HEK293 (cell line): ENCODE results near the gene NFXL1.

ENCODE experiments used
- HOXC10 ChIP-seq: sonication (generic); formaldehyde crosslinking; IDR thresholded peaks from 2 replicates; pipeline ENCODE4 v1.8.1; 2023; ENCODE audit warnings: mild to moderate bottlenecking, missing genetic modification reagents
- HOXD13 ChIP-seq: sonication (generic); formaldehyde crosslinking; IDR thresholded peaks from 2 replicates; pipeline ENCODE4 v1.8.0; 2022; ENCODE audit warnings: missing genetic modification reagents, borderline replicate concordance
- KLF16 ChIP-seq: fragments of 450-650 bp; formaldehyde crosslinking; IDR thresholded peaks from 2 replicates; pipeline ENCODE4 v1.5.1; 2017; ENCODE audit warnings: missing biosample characterization, missing genetic modification characterization
- SALL2 ChIP-seq: fragments of 450-650 bp; formaldehyde crosslinking; IDR thresholded peaks from 2 replicates; pipeline ENCODE4 v1.5.0; 2017; ENCODE audit warnings: missing biosample characterization, mild to moderate bottlenecking, missing genetic modification characterization, borderline replicate concordance
- SCRT2 ChIP-seq: fragments of 450-650 bp; formaldehyde crosslinking; IDR thresholded peaks from 2 replicates; pipeline ENCODE4 v1.5.1; 2016; ENCODE audit warnings: missing biosample characterization, missing genetic modification characterization
- SETDB1 ChIP-seq: IDR thresholded peaks from one replicate; pipeline ENCODE4 v1.6.1; 2017; ENCODE audit warnings: mild to moderate bottlenecking, low read length, moderate library complexity, mixed read lengths; ENCODE audit not compliant: insufficient read length
- SP3 ChIP-seq: fragments of 450-650 bp; formaldehyde crosslinking; IDR thresholded peaks from 2 replicates; pipeline ENCODE4 v1.5.1; 2016; ENCODE audit warnings: missing biosample characterization, missing genetic modification characterization
- YY1 ChIP-seq: fragments of 450-650 bp; formaldehyde crosslinking; IDR thresholded peaks from 2 replicates; pipeline ENCODE4 v1.5.1; 2018; ENCODE audit warnings: missing biosample characterization, missing genetic modification characterization
- ZBTB48 ChIP-seq: fragments of 450-650 bp; formaldehyde crosslinking; IDR thresholded peaks from 2 replicates; pipeline ENCODE4 v1.5.1; 2016; ENCODE audit warnings: missing biosample characterization, missing genetic modification characterization
- ZNF202 ChIP-seq: fragments of 450-650 bp; formaldehyde crosslinking; IDR thresholded peaks from 2 replicates; pipeline ENCODE4 v1.5.1; 2016; ENCODE audit warnings: missing biosample characterization, missing genetic modification characterization, borderline replicate concordance
- ZNF23 ChIP-seq: fragments of 450-650 bp; formaldehyde crosslinking; IDR thresholded peaks from 2 replicates; pipeline ENCODE4 v1.5.1; 2016; ENCODE audit warnings: missing biosample characterization, missing genetic modification characterization, borderline replicate concordance
- ZNF37A ChIP-seq: fragments of 450-650 bp; IDR thresholded peaks from 2 replicates; pipeline ENCODE4 v1.5.1; 2018; ENCODE audit warnings: missing biosample characterization, missing genetic modification characterization
- ZNF544 ChIP-seq: fragments of 450-650 bp; formaldehyde crosslinking; IDR thresholded peaks from 2 replicates; pipeline ENCODE4 v1.5.0; 2017; ENCODE audit warnings: missing biosample characterization, missing genetic modification characterization
- ZNF639 ChIP-seq: fragments of 450-650 bp; formaldehyde crosslinking; IDR thresholded peaks from 2 replicates; pipeline ENCODE4 v1.5.1; 2016; ENCODE audit warnings: missing biosample characterization, missing genetic modification characterization
- ZNF677 ChIP-seq: fragments of 450-650 bp; IDR thresholded peaks from 2 replicates; pipeline ENCODE4 v1.5.0; 2018; ENCODE audit warnings: missing biosample characterization, mild to moderate bottlenecking, missing genetic modification characterization, moderate library complexity
- ZNF785 ChIP-seq: fragments of 450-650 bp; formaldehyde crosslinking; IDR thresholded peaks from 2 replicates; pipeline ENCODE4 v1.5.1; 2016; ENCODE audit warnings: missing biosample characterization, missing genetic modification characterization
- ZSCAN30 ChIP-seq: fragments of 450-650 bp; IDR thresholded peaks from 2 replicates; pipeline ENCODE4 v1.5.1; 2018; ENCODE audit warnings: missing biosample characterization, mild to moderate bottlenecking, missing genetic modification characterization, moderate library complexity
- TF ChIP-seq, protein P1 (sequence below): fragments of 450-650 bp; IDR thresholded peaks from 2 replicates; pipeline ENCODE4 v1.5.1; 2018; ENCODE audit warnings: missing biosample characterization, missing genetic modification characterization
- TF ChIP-seq, protein P2 (sequence below): fragments of 450-650 bp; formaldehyde crosslinking; IDR thresholded peaks from 2 replicates; pipeline ENCODE4 v1.5.1; 2016; ENCODE audit warnings: missing biosample characterization, missing genetic modification characterization
- TF ChIP-seq, protein P3 (sequence below): fragments of 450-650 bp; formaldehyde crosslinking; IDR thresholded peaks from 2 replicates; pipeline ENCODE4 v1.5.1; 2017; ENCODE audit warnings: missing biosample characterization, missing genetic modification characterization
- TF ChIP-seq, protein P4 (sequence below): fragments of 450-650 bp; formaldehyde crosslinking; IDR thresholded peaks from 2 replicates; pipeline ENCODE4 v1.5.1; 2016; ENCODE audit warnings: missing biosample characterization, missing genetic modification characterization, low read depth
- TF ChIP-seq, protein P5 (sequence below): fragments of 450-650 bp; formaldehyde crosslinking; IDR thresholded peaks from 2 replicates; pipeline ENCODE4 v1.5.1; 2016; ENCODE audit warnings: missing biosample characterization, missing genetic modification characterization
- TF ChIP-seq, protein P6 (sequence below): fragments of 450-650 bp; formaldehyde crosslinking; IDR thresholded peaks from 2 replicates; pipeline ENCODE4 v1.5.1; 2016; ENCODE audit warnings: missing biosample characterization, missing genetic modification characterization
- TF ChIP-seq, protein P7 (sequence below): sonication (generic); formaldehyde crosslinking; IDR thresholded peaks from 2 replicates; pipeline ENCODE4 v1.8.1; 2022; ENCODE audit warnings: mild to moderate bottlenecking, moderate library complexity, missing genetic modification reagents
- TF ChIP-seq, protein P8 (sequence below): fragments of 450-650 bp; formaldehyde crosslinking; IDR thresholded peaks from 2 replicates; pipeline ENCODE4 v1.5.1; 2016; ENCODE audit warnings: missing biosample characterization, missing genetic modification characterization

Gene NFXL1

GRCh38 chr4:47836641-47837093, 77.7 kb downstream of the NFXL1 start (continued):
- TF ChIP-seq, protein P1, sequence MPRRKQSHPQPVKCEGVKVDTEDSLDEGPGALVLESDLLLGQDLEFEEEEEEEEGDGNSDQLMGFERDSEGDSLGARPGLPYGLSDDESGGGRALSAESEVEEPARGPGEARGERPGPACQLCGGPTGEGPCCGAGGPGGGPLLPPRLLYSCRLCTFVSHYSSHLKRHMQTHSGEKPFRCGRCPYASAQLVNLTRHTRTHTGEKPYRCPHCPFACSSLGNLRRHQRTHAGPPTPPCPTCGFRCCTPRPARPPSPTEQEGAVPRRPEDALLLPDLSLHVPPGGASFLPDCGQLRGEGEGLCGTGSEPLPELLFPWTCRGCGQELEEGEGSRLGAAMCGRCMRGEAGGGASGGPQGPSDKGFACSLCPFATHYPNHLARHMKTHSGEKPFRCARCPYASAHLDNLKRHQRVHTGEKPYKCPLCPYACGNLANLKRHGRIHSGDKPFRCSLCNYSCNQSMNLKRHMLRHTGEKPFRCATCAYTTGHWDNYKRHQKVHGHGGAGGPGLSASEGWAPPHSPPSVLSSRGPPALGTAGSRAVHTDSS (tag by site-specific recombination), result no peak
- no peak for TF ChIP-seq SETDB1
- TF ChIP-seq SALL2 (tag by site-specific recombination), result no peak
- TF ChIP-seq, protein P2, sequence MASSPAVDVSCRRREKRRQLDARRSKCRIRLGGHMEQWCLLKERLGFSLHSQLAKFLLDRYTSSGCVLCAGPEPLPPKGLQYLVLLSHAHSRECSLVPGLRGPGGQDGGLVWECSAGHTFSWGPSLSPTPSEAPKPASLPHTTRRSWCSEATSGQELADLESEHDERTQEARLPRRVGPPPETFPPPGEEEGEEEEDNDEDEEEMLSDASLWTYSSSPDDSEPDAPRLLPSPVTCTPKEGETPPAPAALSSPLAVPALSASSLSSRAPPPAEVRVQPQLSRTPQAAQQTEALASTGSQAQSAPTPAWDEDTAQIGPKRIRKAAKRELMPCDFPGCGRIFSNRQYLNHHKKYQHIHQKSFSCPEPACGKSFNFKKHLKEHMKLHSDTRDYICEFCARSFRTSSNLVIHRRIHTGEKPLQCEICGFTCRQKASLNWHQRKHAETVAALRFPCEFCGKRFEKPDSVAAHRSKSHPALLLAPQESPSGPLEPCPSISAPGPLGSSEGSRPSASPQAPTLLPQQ (tag by site-specific recombination), result 0 out of 2 replicates have a peak, but pooled peaks have one; percentile 27
- TF ChIP-seq ZNF544 (tag by site-specific recombination), result no peak
- TF ChIP-seq ZBTB48 (tag by site-specific recombination), result no peak
- TF ChIP-seq ZNF639 (tag by site-specific recombination), result no peak
- no peak for TF ChIP-seq HOXC10 (CRISPR knock-in tag)
- TF ChIP-seq SP3 (tag by site-specific recombination), result no peak
- no peak for TF ChIP-seq SCRT2 (tag by site-specific recombination)
- TF ChIP-seq, protein P3, sequence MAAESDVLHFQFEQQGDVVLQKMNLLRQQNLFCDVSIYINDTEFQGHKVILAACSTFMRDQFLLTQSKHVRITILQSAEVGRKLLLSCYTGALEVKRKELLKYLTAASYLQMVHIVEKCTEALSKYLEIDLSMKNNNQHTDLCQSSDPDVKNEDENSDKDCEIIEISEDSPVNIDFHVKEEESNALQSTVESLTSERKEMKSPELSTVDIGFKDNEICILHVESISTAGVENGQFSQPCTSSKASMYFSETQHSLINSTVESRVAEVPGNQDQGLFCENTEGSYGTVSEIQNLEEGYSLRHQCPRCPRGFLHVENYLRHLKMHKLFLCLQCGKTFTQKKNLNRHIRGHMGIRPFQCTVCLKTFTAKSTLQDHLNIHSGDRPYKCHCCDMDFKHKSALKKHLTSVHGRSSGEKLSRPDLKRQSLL (tag by site-specific recombination), result no peak
- TF ChIP-seq YY1 (tag by site-specific recombination), result no peak
- TF ChIP-seq KLF16 (tag by site-specific recombination), result no peak
- TF ChIP-seq, protein P4, sequence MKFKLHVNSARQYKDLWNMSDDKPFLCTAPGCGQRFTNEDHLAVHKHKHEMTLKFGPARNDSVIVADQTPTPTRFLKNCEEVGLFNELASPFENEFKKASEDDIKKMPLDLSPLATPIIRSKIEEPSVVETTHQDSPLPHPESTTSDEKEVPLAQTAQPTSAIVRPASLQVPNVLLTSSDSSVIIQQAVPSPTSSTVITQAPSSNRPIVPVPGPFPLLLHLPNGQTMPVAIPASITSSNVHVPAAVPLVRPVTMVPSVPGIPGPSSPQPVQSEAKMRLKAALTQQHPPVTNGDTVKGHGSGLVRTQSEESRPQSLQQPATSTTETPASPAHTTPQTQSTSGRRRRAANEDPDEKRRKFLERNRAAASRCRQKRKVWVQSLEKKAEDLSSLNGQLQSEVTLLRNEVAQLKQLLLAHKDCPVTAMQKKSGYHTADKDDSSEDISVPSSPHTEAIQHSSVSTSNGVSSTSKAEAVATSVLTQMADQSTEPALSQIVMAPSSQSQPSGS (tag by site-specific recombination), result no peak
- TF ChIP-seq, protein P5, sequence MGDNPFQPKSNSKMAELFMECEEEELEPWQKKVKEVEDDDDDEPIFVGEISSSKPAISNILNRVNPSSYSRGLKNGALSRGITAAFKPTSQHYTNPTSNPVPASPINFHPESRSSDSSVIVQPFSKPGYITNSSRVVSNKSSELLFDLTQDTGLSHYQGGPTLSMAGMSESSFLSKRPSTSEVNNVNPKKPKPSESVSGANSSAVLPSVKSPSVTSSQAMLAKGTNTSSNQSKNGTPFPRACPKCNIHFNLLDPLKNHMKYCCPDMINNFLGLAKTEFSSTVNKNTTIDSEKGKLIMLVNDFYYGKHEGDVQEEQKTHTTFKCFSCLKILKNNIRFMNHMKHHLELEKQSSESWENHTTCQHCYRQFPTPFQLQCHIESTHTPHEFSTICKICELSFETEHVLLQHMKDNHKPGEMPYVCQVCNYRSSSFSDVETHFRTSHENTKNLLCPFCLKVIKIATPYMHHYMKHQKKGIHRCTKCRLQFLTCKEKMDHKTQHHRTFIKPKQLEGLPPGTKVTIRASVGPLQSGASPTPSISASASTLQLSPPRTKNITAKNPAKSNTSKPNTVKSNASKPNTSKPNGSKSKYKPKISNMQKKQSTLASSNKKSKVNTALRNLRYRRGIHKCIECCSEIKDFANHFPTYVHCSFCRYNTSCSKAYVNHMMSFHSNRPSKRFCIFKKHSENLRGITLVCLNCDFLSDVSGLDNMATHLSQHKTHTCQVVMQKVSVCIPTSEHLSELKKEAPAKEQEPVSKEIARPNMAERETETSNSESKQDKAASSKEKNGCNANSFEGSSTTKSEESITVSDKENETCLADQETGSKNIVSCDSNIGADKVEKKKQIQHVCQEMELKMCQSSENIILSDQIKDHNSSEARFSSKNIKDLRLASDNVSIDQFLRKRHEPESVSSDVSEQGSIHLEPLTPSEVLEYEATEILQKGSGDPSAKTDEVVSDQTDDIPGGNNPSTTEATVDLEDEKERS (tag by site-specific recombination), result no peak
- TF ChIP-seq, protein P6, sequence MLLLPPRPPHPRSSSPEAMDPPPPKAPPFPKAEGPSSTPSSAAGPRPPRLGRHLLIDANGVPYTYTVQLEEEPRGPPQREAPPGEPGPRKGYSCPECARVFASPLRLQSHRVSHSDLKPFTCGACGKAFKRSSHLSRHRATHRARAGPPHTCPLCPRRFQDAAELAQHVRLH (tag by site-specific recombination), result no peak
- TF ChIP-seq, protein P7, sequence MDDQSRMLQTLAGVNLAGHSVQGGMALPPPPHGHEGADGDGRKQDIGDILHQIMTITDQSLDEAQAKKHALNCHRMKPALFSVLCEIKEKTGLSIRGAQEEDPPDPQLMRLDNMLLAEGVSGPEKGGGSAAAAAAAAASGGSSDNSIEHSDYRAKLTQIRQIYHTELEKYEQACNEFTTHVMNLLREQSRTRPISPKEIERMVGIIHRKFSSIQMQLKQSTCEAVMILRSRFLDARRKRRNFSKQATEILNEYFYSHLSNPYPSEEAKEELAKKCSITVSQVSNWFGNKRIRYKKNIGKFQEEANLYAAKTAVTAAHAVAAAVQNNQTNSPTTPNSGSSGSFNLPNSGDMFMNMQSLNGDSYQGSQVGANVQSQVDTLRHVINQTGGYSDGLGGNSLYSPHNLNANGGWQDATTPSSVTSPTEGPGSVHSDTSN (CRISPR knock-in tag), result no peak
- TF ChIP-seq, protein P8, sequence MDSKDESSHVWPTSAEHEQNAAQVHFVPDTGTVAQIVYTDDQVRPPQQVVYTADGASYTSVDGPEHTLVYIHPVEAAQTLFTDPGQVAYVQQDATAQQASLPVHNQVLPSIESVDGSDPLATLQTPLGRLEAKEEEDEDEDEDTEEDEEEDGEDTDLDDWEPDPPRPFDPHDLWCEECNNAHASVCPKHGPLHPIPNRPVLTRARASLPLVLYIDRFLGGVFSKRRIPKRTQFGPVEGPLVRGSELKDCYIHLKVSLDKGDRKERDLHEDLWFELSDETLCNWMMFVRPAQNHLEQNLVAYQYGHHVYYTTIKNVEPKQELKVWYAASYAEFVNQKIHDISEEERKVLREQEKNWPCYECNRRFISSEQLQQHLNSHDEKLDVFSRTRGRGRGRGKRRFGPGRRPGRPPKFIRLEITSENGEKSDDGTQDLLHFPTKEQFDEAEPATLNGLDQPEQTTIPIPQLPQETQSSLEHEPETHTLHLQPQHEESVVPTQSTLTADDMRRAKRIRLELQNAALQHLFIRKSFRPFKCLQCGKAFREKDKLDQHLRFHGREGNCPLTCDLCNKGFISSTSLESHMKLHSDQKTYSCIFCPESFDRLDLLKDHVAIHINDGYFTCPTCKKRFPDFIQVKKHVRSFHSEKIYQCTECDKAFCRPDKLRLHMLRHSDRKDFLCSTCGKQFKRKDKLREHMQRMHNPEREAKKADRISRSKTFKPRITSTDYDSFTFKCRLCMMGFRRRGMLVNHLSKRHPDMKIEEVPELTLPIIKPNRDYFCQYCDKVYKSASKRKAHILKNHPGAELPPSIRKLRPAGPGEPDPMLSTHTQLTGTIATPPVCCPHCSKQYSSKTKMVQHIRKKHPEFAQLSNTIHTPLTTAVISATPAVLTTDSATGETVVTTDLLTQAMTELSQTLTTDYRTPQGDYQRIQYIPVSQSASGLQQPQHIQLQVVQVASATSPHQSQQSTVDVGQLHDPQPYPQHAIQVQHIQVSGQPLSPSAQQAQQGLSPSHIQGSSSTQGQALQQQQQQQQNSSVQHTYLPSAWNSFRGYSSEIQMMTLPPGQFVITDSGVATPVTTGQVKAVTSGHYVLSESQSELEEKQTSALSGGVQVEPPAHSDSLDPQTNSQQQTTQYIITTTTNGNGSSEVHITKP (tag by site-specific recombination), result no peak
- TF ChIP-seq ZNF677 (tag by site-specific recombination), result no peak
- TF ChIP-seq ZNF785 (tag by site-specific recombination), result no peak
- TF ChIP-seq ZNF202 (tag by site-specific recombination), result no peak
- TF ChIP-seq HOXD13, result no peak
- TF ChIP-seq ZNF23 (tag by site-specific recombination), result no peak
- no peak for TF ChIP-seq ZNF37A
- no peak for TF ChIP-seq ZSCAN30 (tag by site-specific recombination)
